Keratinocyte (primary cell): ENCODE measurements around the gene SEC23A. TPM values are rescaled to one million over a fixed set of nuclear protein-coding genes. Genes with fewer than 3 reads are reported as not detected.

Source experiments
- DNase-seq: peaks from one replicate; pipeline ENCODE4 v3.0.0-alpha.2; 2011; ENCODE audit warnings: low read depth, missing footprints, low spot score
- FAIRE-seq: peaks from 2 replicates; lab custom pipeline; 2011; peaks lifted over from hg19 to GRCh38; lab: Jason Lieb, UNC
- H2AFZ ChIP-seq: 2 replicates; pipeline ENCODE4 v1.6.0; 2012; ENCODE audit warnings: low read length, control low read depth, inconsistent platforms; ENCODE audit not compliant: control insufficient read depth
- H3K27ac ChIP-seq: 2 replicates; pipeline ENCODE4 v1.5.1; 2011; ENCODE audit warnings: low read length; ENCODE audit not compliant: control insufficient read depth, insufficient read depth
- H3K27me3 ChIP-seq: 3 replicates; pipeline ENCODE4 v1.6.0; 2011; ENCODE audit warnings: low read length; ENCODE audit not compliant: control insufficient read depth, insufficient read depth; ENCODE audit errors: extremely low read depth
- H3K36me3 ChIP-seq, 2 experiments: 2 replicates in 1 of 2; 3 replicates in 1 of 2; pipeline ENCODE4 v1.5.1; 2011; ENCODE audit warnings: low read length in 2 of 2, mild to moderate bottlenecking in 1 of 2; ENCODE audit not compliant: control insufficient read depth in 2 of 2, insufficient read depth in 2 of 2; ENCODE audit errors: extremely low read depth in 1 of 2
- H3K4me1 ChIP-seq: 3 replicates; pipeline ENCODE4 v1.5.1; 2011; ENCODE audit warnings: low read length; ENCODE audit not compliant: control insufficient read depth, insufficient read depth; ENCODE audit errors: extremely low read depth
- H3K4me2 ChIP-seq: 3 replicates; pipeline ENCODE4 v1.6.0; 2011; ENCODE audit warnings: low read depth, low read length; ENCODE audit not compliant: control insufficient read depth, insufficient read depth; ENCODE audit errors: extremely low read depth
- H3K4me3 ChIP-seq, 3 experiments: fragments of 200-600 bp in 1 of 3; sonication (generic) in 1 of 3; 2 replicates in 2 of 3; 3 replicates in 1 of 3; pipeline ENCODE4 v1.5.1; 2011 to 2016; ENCODE audit warnings: low read length in 3 of 3, mild to moderate bottlenecking in 3 of 3, control low read depth in 2 of 3, inconsistent platforms in 1 of 3, low read depth in 1 of 3, mixed read lengths in 1 of 3, mixed run types in 1 of 3, moderate library complexity in 1 of 3; ENCODE audit not compliant: control insufficient read depth in 2 of 3, insufficient read depth in 2 of 3; ENCODE audit errors: extremely low read depth in 1 of 3
- H3K79me2 ChIP-seq: 2 replicates; pipeline ENCODE4 v1.6.0; 2012; ENCODE audit warnings: low read length; ENCODE audit not compliant: control insufficient read depth, insufficient read depth
- H3K9ac ChIP-seq: 3 replicates; pipeline ENCODE4 v1.6.0; 2011; ENCODE audit warnings: low read length; ENCODE audit not compliant: control insufficient read depth, insufficient read depth; ENCODE audit errors: extremely low read depth
- H3K9me1 ChIP-seq: 3 replicates; pipeline ENCODE4 v1.6.0; 2011; ENCODE audit warnings: low read length; ENCODE audit not compliant: control insufficient read depth, insufficient read depth; ENCODE audit errors: extremely low read depth
- H3K9me3 ChIP-seq: 2 replicates; pipeline ENCODE4 v1.5.1; 2012; ENCODE audit warnings: low read depth, low read length; ENCODE audit not compliant: control insufficient read depth
- H4K20me1 ChIP-seq: 3 replicates; pipeline ENCODE4 v1.6.0; 2011; ENCODE audit warnings: low read length; ENCODE audit not compliant: control insufficient read depth, insufficient read depth; ENCODE audit errors: extremely low read depth
- CTCF ChIP-seq, 3 experiments: IDR thresholded peaks in 1 of 3; conservative IDR thresholded peaks in 1 of 3; optimal IDR thresholded peaks in 1 of 3; 2 replicates in 2 of 3; 3 replicates in 1 of 3; pipeline versions ENCODE3 to v1.5.1; 2011; ENCODE audit warnings: low read length in 3 of 3, mild to moderate bottlenecking in 3 of 3, moderate library complexity in 2 of 3, control low read depth in 1 of 3, inconsistent platforms in 1 of 3; ENCODE audit not compliant: insufficient read depth in 2 of 3; ENCODE audit errors: extremely low read depth in 1 of 3
- EZH2 ChIP-seq: IDR thresholded peaks from one replicate; pipeline ENCODE4 v1.6.1; 2012; ENCODE audit warnings: inconsistent platforms, mild to moderate bottlenecking, low read length, moderate library complexity
- dilution Hi-C: fragments of 300-500 bp; cut with MboI; formaldehyde crosslinking; loops from one replicate; pipeline ENCODE4 v1.7.0; 2020; ENCODE audit warnings: low sequenced_read_pairs; ENCODE audit not compliant: extremely low pct_ligation_motif_present
- polyA plus RNA-seq, 5 experiments: library from polyadenylated mRNA; depleted of rRNA in 3 of 5; stranded (reverse) in 3 of 5; stranded (forward) in 1 of 5; unstranded in 1 of 5; fragments of >200 nt; gene quantifications; 1 replicate in 1 of 5; 2 replicates in 3 of 5; 3 replicates in 1 of 5; pipeline versions ENCODE4 v1.2.1 to v1.2.3, GENCODE V29; 2011 to 2012; ENCODE audit warnings: missing spikeins in 2 of 5, low read depth in 1 of 5, low replicate concordance in 1 of 5

Gene SEC23A
- polyA plus RNA-seq, 1 donor (not counting 4 experiments of a cell fraction or from before 2014, with no cell fraction given) = 79.6 TPM

DNA sequence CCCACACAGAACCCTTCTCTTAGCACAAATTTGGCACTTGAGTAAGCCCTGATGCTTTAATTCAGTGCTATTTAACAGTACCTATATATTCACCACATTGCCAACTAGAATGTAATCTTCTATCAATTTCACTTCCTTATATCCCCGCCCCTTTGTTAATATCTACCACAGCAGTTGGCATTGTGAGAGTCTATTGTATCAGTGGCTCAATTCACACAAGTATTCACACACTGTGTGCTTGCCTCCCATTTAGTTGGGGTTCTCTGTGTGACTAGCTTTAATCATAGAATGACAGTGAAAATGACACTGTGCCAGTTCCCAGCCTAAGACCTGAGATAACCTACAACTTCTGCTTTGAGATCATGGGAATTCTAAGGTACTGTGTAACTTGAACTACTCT, 103.1 kb downstream of the SEC23A start:
- no peak overlapping the region for H2AFZ ChIP-seq
- TF ChIP-seq CTCF (optimal IDR thresholded peaks at IDR 0.05 in 1 of 3, IDR thresholded peaks at IDR 0.05 in 1 of 3, conservative IDR thresholded peaks at IDR 0.05 in 1 of 3; ENCODE audit: extremely low read depth in 1 of 3, insufficient read depth in 2 of 3, low read length in 3 of 3) = no peak
- no peak for TF ChIP-seq EZH2
- dilution Hi-C loops = no loop called here
- no peaks in the 10 kb centered on the region for H3K79me2 ChIP-seq
- no peak overlapping the region for H3K27ac ChIP-seq
- no peaks in the 10 kb centered on the region for H3K36me3 ChIP-seq
- FAIRE-seq (no peak), DNase-seq (no peak)
- H3K4me3 ChIP-seq = no peak overlapping the region
- no peak overlapping the region for H3K9ac ChIP-seq
- H3K9me1 ChIP-seq = no peaks in the 10 kb centered on the region
- H3K27me3 ChIP-seq = no peaks in the 10 kb centered on the region
- H3K9me3 ChIP-seq = no peaks in the 10 kb centered on the region
- H3K4me1 ChIP-seq = no peaks in the 10 kb centered on the region
- H4K20me1 ChIP-seq = no peaks in the 10 kb centered on the region
- no peak overlapping the region for H3K4me2 ChIP-seq

- Histone ChIP-seq H3K4me2 (no peak overlapping the region), H3K9ac (no peak overlapping the region), H3K79me2 (no peaks in the 10 kb centered on the region), H3K4me3 (no peak overlapping the region), H3K4me1 (no peaks in the 10 kb centered on the region), H3K27me3 (no peaks in the 10 kb centered on the region), H3K36me3 (no peaks in the 10 kb centered on the region), H4K20me1 (no peaks in the 10 kb centered on the region), H3K9me3 (no peaks in the 10 kb centered on the region), H2AFZ (no peak overlapping the region), H3K27ac (no peak overlapping the region), H3K9me1 (no peaks in the 10 kb centered on the region)
- FAIRE-seq (no peak), DNase-seq (no peak)
- dilution Hi-C loops = no loop called here
- TF ChIP-seq EZH2 (no peak), CTCF (optimal IDR thresholded peaks at IDR 0.05 in 1 of 3, IDR thresholded peaks at IDR 0.05 in 1 of 3, conservative IDR thresholded peaks at IDR 0.05 in 1 of 3; ENCODE audit: extremely low read depth in 1 of 3, insufficient read depth in 2 of 3, low read length in 3 of 3) (no peak)
These were observed 108.3 kb downstream of the SEC23A start for GRCh38 chr14:38994731-38995130.
